ENCODE data around the gene MRPL9.

MRPL9 gene

GRCh38 chr1:151729966-151730291 lies 33.4 kb downstream of the MRPL9 start:
- DNase-seq (ENCODE audit: low spot score), result no peak

- DNase-seq (ENCODE audit: low spot score), result no peak
Measured at GRCh38 chr1:151729157-151729965, 33.9 kb downstream of the MRPL9 start.

- DNase-seq (ENCODE audit: low spot score), result peak; percentile 37
Measured at GRCh38 chr1:151728151-151729054, 34.9 kb downstream of the MRPL9 start.

- no peak for DNase-seq (ENCODE audit: low spot score)
Measured at GRCh38 chr1:151723726-151724370, 39.4 kb downstream of the MRPL9 start.

GRCh38 chr1:151721788-151722510 lies 41.3 kb downstream of the MRPL9 start:
- no peak for DNase-seq (ENCODE audit: low spot score)

GRCh38 chr1:151720974-151721787 lies 42.1 kb downstream of the MRPL9 start, which contains the start of gene RIIAD1:
Gene RIIAD1, plus strand, starts transcription at chr1:151721522. Its CDS starts 15 bp downstream, at chr1:151721537.
- no peak for DNase-seq (ENCODE audit: low spot score)

GRCh38 chr1:151720554-151720953 lies 42.7 kb downstream of the MRPL9 start:
- no peak for DNase-seq (ENCODE audit: low spot score)

GRCh38 chr1:151720125-151720524 lies 43.2 kb downstream of the MRPL9 start:
- DNase-seq (ENCODE audit: low spot score), result no peak

- DNase-seq (ENCODE audit: low spot score), result no peak
Measured at GRCh38 chr1:151718666-151719065, 44.6 kb downstream of the MRPL9 start.

- DNase-seq (ENCODE audit: low spot score), result no peak
Measured at GRCh38 chr1:151718011-151718431, 45.3 kb downstream of the MRPL9 start.

- DNase-seq (ENCODE audit: low spot score), result peak; percentile 43
Measured at GRCh38 chr1:151716771-151717631, 46.3 kb downstream of the MRPL9 start, which contains the start of gene CELF3. Gene CELF3, minus strand, starts transcription at chr1:151716803. Its CDS starts 783 bp downstream, at chr1:151716020.

- no peak for DNase-seq (ENCODE audit: low spot score)
Measured at GRCh38 chr1:151716405-151716762, 46.9 kb downstream of the MRPL9 start.

- no peak for DNase-seq (ENCODE audit: low spot score)
Measured at GRCh38 chr1:151715726-151716404, 47.4 kb downstream of the MRPL9 start.

- no peak for DNase-seq (ENCODE audit: low spot score)
Measured at GRCh38 chr1:151714820-151715725, 48.2 kb downstream of the MRPL9 start.

GRCh38 chr1:151713874-151714273 lies 49.4 kb downstream of the MRPL9 start:
- no peak for DNase-seq (ENCODE audit: low spot score)

GRCh38 chr1:151713044-151713443 lies 50.3 kb downstream of the MRPL9 start:
- DNase-seq (ENCODE audit: low spot score), result no peak

- DNase-seq (ENCODE audit: low spot score), result no peak
Measured at GRCh38 chr1:151711951-151712350, 51.3 kb downstream of the MRPL9 start.

Measured in globus pallidus (tissue), 1 donor.